ENCODE results near the gene WASL.

DNA sequence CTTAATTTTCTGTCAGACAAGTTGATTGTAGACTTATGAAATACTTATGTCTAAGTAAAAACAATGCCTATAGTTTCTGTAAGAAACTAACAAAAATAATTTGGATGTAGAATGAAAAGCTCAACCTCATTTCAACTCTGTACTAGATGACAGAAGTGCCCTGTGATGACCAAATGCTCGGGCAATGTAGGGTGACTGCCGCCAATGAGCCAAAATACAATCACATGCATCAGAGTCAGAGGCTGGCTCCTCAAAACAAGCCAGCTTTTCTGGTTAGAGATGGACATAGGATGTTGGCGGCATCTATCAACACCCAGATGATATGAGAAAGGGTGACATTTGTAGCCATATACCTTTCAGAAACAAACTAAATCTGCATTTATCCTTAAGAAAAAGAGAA is 69.2 kb downstream of the WASL start:
- TF ChIP-seq, protein P1, sequence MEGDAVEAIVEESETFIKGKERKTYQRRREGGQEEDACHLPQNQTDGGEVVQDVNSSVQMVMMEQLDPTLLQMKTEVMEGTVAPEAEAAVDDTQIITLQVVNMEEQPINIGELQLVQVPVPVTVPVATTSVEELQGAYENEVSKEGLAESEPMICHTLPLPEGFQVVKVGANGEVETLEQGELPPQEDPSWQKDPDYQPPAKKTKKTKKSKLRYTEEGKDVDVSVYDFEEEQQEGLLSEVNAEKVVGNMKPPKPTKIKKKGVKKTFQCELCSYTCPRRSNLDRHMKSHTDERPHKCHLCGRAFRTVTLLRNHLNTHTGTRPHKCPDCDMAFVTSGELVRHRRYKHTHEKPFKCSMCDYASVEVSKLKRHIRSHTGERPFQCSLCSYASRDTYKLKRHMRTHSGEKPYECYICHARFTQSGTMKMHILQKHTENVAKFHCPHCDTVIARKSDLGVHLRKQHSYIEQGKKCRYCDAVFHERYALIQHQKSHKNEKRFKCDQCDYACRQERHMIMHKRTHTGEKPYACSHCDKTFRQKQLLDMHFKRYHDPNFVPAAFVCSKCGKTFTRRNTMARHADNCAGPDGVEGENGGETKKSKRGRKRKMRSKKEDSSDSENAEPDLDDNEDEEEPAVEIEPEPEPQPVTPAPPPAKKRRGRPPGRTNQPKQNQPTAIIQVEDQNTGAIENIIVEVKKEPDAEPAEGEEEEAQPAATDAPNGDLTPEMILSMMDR (IDR thresholded peaks at IDR 0.05): no peak
- no peak for TF ChIP-seq POLR2A (IDR thresholded peaks at IDR 0.05)

Data from testis (tissue), 2 donors.